CD4-positive, CD25-positive, alpha-beta regulatory T cell (primary cell): ENCODE measurements around the gene TCEAL5. TPM values are rescaled to one million over a fixed set of nuclear protein-coding genes. Genes with fewer than 3 reads are reported as not detected.
"Not testable (repeated sequence)": the region's sequence is repeated elsewhere in the genome, so short reads cannot be mapped to it uniquely, and the experiment has no call there.

ENCODE experiments used
- ATAC-seq, 2 donors: fragments of 150-1000 bp; cut with Tn5 transposase; one replicate each; pipeline ENCODE4 v1.10.0; 2021; ENCODE audit warnings: low read depth in 2 of 2, moderate number of reproducible peaks in 2 of 2, moderate library complexity in 1 of 2
- DNase-seq, 3 donors: peaks; one replicate each; pipeline versions ENCODE4 v3.0.0 to v3.0.0-alpha.2; 2012 to 2022; ENCODE audit warnings: mixed read lengths in 1 of 3
- H3K27ac ChIP-seq: one replicate; pipeline ENCODE4 v1.7.0; 2013; ENCODE audit warnings: mild to moderate bottlenecking, low read length; ENCODE audit not compliant: insufficient read depth, poor library complexity, severe bottlenecking
- H3K27me3 ChIP-seq: one replicate; pipeline ENCODE4 v1.7.0; 2013; ENCODE audit warnings: low read length; ENCODE audit not compliant: control insufficient read depth, insufficient read depth
- H3K36me3 ChIP-seq: one replicate; pipeline ENCODE4 v1.7.0; 2013; ENCODE audit warnings: mild to moderate bottlenecking, low read length, moderate library complexity; ENCODE audit not compliant: control insufficient read depth, insufficient read depth
- H3K4me1 ChIP-seq: 2 replicates; pipeline ENCODE4 v1.7.0; 2013; ENCODE audit warnings: mild to moderate bottlenecking, low read length; ENCODE audit not compliant: insufficient read depth, control insufficient read depth, poor library complexity, severe bottlenecking
- H3K4me3 ChIP-seq: one replicate; pipeline ENCODE4 v1.7.0; 2013; ENCODE audit warnings: low read depth, mild to moderate bottlenecking, low read length, moderate library complexity
- H3K9me3 ChIP-seq, 2 experiments: 1 replicate in 1 of 2; 2 replicates in 1 of 2; pipeline ENCODE4 v1.7.0; 2013; ENCODE audit warnings: low read length in 2 of 2, mild to moderate bottlenecking in 1 of 2, moderate library complexity in 1 of 2; ENCODE audit not compliant: control insufficient read depth in 2 of 2
- H3K27ac Mint-ChIP-seq, 3 donors: one replicate each; pipeline ENCODE4 v1.8.0; 2020 to 2022; ENCODE audit warnings: mild to moderate bottlenecking in 3 of 3, mixed read lengths in 3 of 3, moderate library complexity in 2 of 3
- H3K27me3 Mint-ChIP-seq: one replicate; pipeline ENCODE4 v1.8.0; 2022; ENCODE audit warnings: mild to moderate bottlenecking, mixed read lengths
- H3K36me3 Mint-ChIP-seq: one replicate; pipeline ENCODE4 v1.8.0; 2020; ENCODE audit warnings: mixed read lengths
- H3K4me1 Mint-ChIP-seq, 4 donors: one replicate each; pipeline ENCODE4 v1.8.0; 2020 to 2022; ENCODE audit warnings: mixed read lengths in 4 of 4, mild to moderate bottlenecking in 1 of 4
- H3K4me3 Mint-ChIP-seq, 4 donors: one replicate each; pipeline ENCODE4 v1.8.0; 2020 to 2022; ENCODE audit warnings: mild to moderate bottlenecking in 4 of 4, mixed read lengths in 4 of 4, moderate library complexity in 3 of 4
- H3K9me3 Mint-ChIP-seq, 7 donors: one replicate each; pipeline ENCODE4 v1.8.0; 2020 to 2022; ENCODE audit warnings: mixed read lengths in 7 of 7, mild to moderate bottlenecking in 3 of 7, moderate library complexity in 2 of 7
- polyA plus RNA-seq, 4 donors: library from polyadenylated mRNA; unstranded; fragments of 300-500 nt; fragmentation: Illumina TruSeq; gene quantifications; one replicate each; pipeline ENCODE4 v1.2.3, GENCODE V29; 2021
- total RNA-seq: library from RNA; stranded (reverse); gene quantifications from one replicate; pipeline ENCODE4 v1.2.3, GENCODE V29; 2022

TCEAL5 gene
- total and polyA plus RNA-seq, 5 donors from 2014 or later = not detected

DNA sequence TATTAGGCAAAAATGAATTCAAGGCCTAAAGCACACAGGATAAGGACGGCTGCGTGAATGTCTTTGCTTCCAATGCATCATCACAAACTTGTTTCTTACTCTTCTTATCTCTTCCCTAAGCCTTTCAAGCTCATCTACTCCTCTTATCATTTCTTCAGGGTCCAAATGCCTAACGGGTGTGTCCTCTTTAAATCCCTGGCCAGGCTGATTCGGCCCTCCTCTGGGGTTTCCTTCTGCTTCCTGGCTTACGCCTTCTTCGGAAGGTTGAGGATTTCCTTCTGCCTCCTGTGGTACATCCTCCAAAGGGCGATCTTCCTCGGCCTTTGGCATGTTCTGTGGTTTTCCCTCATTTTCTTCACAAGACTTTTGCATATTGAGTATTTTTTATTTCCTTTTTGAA is 22.9 kb downstream of the TCEAL5 start:
- H3K9me3 ChIP-seq = no peaks in the 10 kb centered on the region
- H3K4me3 ChIP-seq = peak overlapping the region; percentile 87
- Mint-ChIP-seq H3K27ac (peak overlapping the region; percentile 89 to 96 (median 95)), H3K4me1 (peaks cover 0 to 23% (median 13%) of the 10 kb centered on the region in 4 donors), H3K36me3 (no peaks in the 10 kb centered on the region), H3K27me3 (peaks cover under 1% of the 10 kb centered on the region), H3K9me3 (no peaks in the 10 kb centered on the region), H3K4me3 (peak overlapping the region in 3 of 4 donors; percentile 93 to 96 (median 94))
- DNase-seq = no peak
- H3K36me3 ChIP-seq = no peaks in the 10 kb centered on the region
- no peaks in the 10 kb centered on the region for H3K27me3 ChIP-seq
- ATAC-seq = no peak
- H3K27ac ChIP-seq = peak overlapping the region; percentile 76
- peaks cover 8% of the 10 kb centered on the region for H3K4me1 ChIP-seq

DNA sequence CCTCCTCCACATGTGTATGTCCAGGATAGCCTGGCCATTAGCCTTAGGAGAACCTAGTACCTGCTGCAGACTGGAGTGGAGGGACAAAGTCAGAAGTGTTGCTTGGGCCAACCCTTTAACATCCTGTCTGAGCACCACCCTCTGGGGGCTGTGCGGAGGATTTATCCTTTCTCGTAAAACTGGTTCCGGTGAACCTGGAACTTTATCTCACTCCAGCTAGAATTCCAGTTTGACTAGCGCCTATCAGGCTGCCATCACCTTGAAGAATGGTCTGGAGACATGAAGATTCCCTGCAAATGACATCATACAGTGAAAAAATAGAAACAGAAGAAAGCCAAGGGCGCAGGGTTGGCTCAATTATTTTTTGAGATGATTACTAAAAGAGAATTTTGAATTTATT is 25.6 kb downstream of the TCEAL5 start:
- Histone ChIP-seq H3K27ac (no peak overlapping the region), H3K4me3 (no peak overlapping the region), H3K4me1 (peaks cover 8% of the 10 kb centered on the region), H3K27me3 (peaks cover 2% of the 10 kb centered on the region), H3K9me3 (no peaks in the 10 kb centered on the region), H3K36me3 (no peaks in the 10 kb centered on the region)
- Mint-ChIP-seq H3K9me3 (no peaks in the 10 kb centered on the region), H3K4me3 (no peak overlapping the region), H3K27ac (no peak overlapping the region), H3K27me3 (no peaks in the 10 kb centered on the region), H3K36me3 (no peaks in the 10 kb centered on the region), H3K4me1 (peaks cover 0 to 23% (median 13%) of the 10 kb centered on the region in 4 donors)
- no peak for ATAC-seq
- DNase-seq = no peak

DNA sequence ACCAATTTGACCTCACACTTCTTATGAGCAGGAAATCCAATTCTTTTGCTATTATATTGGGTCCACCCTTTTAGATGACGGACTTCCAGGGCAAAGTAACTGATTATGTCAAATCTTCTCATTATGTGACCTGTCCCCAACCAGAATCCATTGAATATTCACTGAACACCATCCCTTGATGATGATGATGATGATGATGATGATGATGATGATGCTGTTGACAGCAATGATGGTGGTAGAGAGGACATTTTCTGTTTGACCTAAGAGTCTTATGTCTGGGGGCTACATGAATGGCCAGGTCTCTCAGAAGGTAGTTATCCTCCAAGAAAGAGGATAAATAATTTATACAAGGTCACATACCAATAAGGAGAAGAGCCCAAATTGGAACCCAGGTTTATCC is 26.7 kb downstream of the TCEAL5 start:
- H3K27ac ChIP-seq = no peak overlapping the region
- Mint-ChIP-seq H3K27me3 (no peaks in the 10 kb centered on the region), H3K36me3 (no peaks in the 10 kb centered on the region), H3K9me3 (no peaks in the 10 kb centered on the region), H3K27ac (no peak overlapping the region), H3K4me3 (no peak overlapping the region), H3K4me1 (peaks cover 0 to 16% (median 9%) of the 10 kb centered on the region in 4 donors)
- no peak for ATAC-seq
- no peaks in the 10 kb centered on the region for H3K36me3 ChIP-seq
- peaks cover 4% of the 10 kb centered on the region for H3K4me1 ChIP-seq
- H3K9me3 ChIP-seq = no peaks in the 10 kb centered on the region
- H3K4me3 ChIP-seq = no peak overlapping the region
- H3K27me3 ChIP-seq = peaks cover 3% of the 10 kb centered on the region
- no peak for DNase-seq

DNA sequence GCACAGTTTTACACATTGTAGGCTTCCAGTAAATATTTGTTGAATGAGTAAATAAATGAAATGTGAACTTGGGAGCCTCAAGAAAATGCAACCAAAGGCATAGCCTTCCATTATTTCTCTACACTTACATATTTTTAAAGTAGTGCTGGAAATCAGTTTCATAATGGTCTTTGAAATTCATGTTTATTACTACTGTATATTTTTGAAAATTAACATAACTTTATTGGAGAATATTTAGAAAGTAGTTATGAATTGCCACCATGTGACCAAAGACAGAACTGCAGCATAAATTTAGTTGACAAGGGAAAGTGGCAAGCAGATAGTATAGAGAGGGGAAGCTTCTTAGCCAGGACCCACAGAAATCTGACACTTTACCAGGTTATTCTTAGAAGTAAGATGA is 28.0 kb downstream of the TCEAL5 start:
- DNase-seq = peak in 2 of 3 donors; percentile 9 to 50
- Mint-ChIP-seq H3K4me3 (no peak overlapping the region), H3K36me3 (no peaks in the 10 kb centered on the region), H3K9me3 (no peaks in the 10 kb centered on the region), H3K27me3 (no peaks in the 10 kb centered on the region), H3K4me1 (peaks cover 0 to 5% (median 4%) of the 10 kb centered on the region in 4 donors), H3K27ac (no peak overlapping the region)
- Histone ChIP-seq H3K9me3 (no peaks in the 10 kb centered on the region), H3K36me3 (no peaks in the 10 kb centered on the region), H3K4me3 (no peak overlapping the region), H3K27ac (no peak overlapping the region), H3K27me3 (peaks cover 3% of the 10 kb centered on the region), H3K4me1 (peaks cover 1% of the 10 kb centered on the region)
- no peak for ATAC-seq

DNA sequence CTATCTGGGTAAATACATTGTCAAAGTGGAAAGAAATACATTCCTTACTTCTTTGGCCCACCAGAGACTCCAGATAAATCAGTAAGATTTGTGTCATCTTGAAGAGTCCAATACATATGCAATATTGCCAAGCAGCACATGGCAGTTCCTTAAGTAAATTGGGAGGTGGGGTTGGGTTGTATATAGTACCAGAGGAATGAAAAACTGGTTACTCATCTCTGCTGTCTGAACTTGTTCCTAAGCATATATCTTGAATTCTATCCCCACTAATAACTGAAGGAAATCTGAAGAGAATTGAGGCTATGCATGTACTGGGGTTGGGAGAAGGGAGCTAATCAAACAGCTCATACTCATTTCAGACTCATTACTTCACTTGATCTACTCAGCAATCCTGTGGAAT is 36.4 kb downstream of the TCEAL5 start:
- ATAC-seq = no peak
- no peaks in the 10 kb centered on the region for H3K36me3 ChIP-seq
- no peak for DNase-seq
- Mint-ChIP-seq H3K27me3 (peaks cover 4% of the 10 kb centered on the region), H3K9me3 (no peaks in the 10 kb centered on the region), H3K4me1 (no peaks in the 10 kb centered on the region), H3K27ac (no peak overlapping the region), H3K36me3 (no peaks in the 10 kb centered on the region), H3K4me3 (no peak overlapping the region)
- no peaks in the 10 kb centered on the region for H3K9me3 ChIP-seq
- H3K27ac ChIP-seq = no peak overlapping the region
- H3K4me1 ChIP-seq = no peaks in the 10 kb centered on the region
- H3K27me3 ChIP-seq = no peaks in the 10 kb centered on the region
- H3K4me3 ChIP-seq = no peak overlapping the region

DNA sequence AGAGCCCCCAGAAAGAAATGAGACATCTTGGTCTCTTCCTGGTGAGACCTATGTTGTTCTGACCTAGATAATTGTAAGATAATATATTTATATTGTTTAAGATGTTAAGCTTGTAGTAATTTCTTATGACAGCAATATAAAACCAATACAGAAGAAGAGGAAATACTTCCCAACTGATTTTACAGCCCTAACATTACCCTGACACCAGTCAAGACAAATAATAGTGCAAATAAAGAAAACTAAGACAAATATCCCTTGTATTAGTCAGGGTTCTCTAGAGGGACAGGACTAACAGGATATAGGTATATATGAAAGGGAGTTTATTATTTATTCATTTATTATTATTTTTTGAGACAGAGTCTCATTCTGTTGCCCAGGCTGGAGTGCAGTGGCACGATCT is 40.3 kb downstream of the TCEAL5 start:
- Mint-ChIP-seq H3K4me3 (no peak overlapping the region), H3K9me3 (no peaks in the 10 kb centered on the region), H3K4me1 (no peaks in the 10 kb centered on the region), H3K27ac (no peak overlapping the region), H3K36me3 (no peaks in the 10 kb centered on the region), H3K27me3 (peaks cover under 1% of the 10 kb centered on the region)
- no peak overlapping the region for H3K4me3 ChIP-seq
- no peak for ATAC-seq
- DNase-seq = no peak
- H3K4me1 ChIP-seq = no peaks in the 10 kb centered on the region
- no peaks in the 10 kb centered on the region for H3K36me3 ChIP-seq
- no peak overlapping the region for H3K27ac ChIP-seq
- no peaks in the 10 kb centered on the region for H3K9me3 ChIP-seq
- H3K27me3 ChIP-seq = no peaks in the 10 kb centered on the region

DNA sequence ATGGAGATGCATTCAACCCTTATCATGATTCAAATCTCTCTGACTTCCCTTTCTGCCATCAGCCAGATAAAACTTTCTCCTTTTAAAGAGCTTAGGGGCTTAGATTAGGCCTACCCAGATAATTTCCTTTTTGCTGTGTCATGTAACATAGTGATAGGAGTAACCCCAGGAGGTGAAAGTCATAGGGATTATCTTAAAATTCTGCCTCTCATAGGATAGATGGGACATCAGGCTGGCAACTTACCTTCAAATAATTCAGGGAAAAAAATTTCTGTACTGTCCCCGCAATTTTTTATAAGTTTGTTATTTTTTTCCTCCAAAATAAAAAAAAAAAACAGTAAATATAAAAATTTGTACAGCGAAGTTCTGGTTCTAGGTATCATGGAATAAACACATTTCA is 40.9 kb downstream of the TCEAL5 start:
- H3K4me3 Mint-ChIP-seq, H3K36me3 Mint-ChIP-seq, H3K4me3 ChIP-seq, H3K36me3 ChIP-seq, ATAC-seq, H3K9me3 ChIP-seq, DNase-seq, H3K4me1 Mint-ChIP-seq, H3K27me3 ChIP-seq, H3K27ac ChIP-seq, H3K27me3 Mint-ChIP-seq, H3K9me3 Mint-ChIP-seq, H3K4me1 ChIP-seq, H3K27ac Mint-ChIP-seq: not testable (repeated sequence)

DNA sequence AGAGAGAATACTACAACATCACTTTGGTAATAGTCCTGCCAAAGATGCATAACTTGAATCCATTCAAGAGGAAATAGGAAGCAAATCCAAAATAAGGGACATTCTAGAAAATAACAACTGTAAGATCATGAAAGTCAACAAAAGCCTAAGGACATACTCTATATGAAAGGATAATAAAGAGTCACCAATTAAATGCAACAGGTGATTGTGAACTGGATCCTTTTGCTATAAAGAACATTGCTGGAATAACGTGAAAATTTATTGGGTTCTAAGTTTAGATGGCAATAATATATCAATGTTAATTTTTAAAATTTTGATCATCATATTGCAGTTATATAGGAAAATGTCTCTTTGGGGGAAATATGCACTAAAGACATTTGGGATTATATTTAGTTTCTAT is 41.7 kb downstream of the TCEAL5 start:
- no peak overlapping the region for H3K27ac Mint-ChIP-seq
- peaks cover 5% of the 10 kb centered on the region for H3K27me3 Mint-ChIP-seq
- H3K4me1 Mint-ChIP-seq = no peaks in the 10 kb centered on the region
- Histone ChIP-seq H3K4me1 (no peaks in the 10 kb centered on the region), H3K27ac (no peak overlapping the region), H3K9me3 (no peaks in the 10 kb centered on the region), H3K36me3 (no peaks in the 10 kb centered on the region), H3K4me3 (no peak overlapping the region), H3K27me3 (no peaks in the 10 kb centered on the region)
- DNase-seq (no peak), ATAC-seq (no peak)
- H3K9me3 Mint-ChIP-seq = no peaks in the 10 kb centered on the region
- no peaks in the 10 kb centered on the region for H3K36me3 Mint-ChIP-seq
- H3K4me3 Mint-ChIP-seq = no peak overlapping the region
